K562 (cell line): ENCODE results near the gene FAM187B. TPM values are rescaled to one million over a fixed set of nuclear protein-coding genes. Genes with fewer than 3 reads are reported as not detected.
A peak's percentile ranks its signal among the peaks of the same experiment; 100 is the strongest.

Experiments
- ADNP ChIP-seq: fragments of 200-800 bp; sonication (Bioruptor generic); IDR thresholded peaks from 2 replicates; pipeline ENCODE4 v1.6.1; 2016; ENCODE audit warnings: missing genetic modification characterization, missing compliant biosample characterization
- CBFA2T2 ChIP-seq: fragments of 450-650 bp; conservative IDR thresholded peaks from 2 replicates; pipeline ENCODE4 v1.6.1; 2017; ENCODE audit warnings: mild to moderate bottlenecking
- CXXC5 ChIP-seq: fragments of 250-450 bp; sonication (Bioruptor Pico); IDR thresholded peaks from 2 replicates; pipeline ENCODE4 v1.8.0; 2022; ENCODE audit warnings: inconsistent platforms, mild to moderate bottlenecking, moderate library complexity
- DACH1 ChIP-seq: fragments of 450-650 bp; IDR thresholded peaks from 2 replicates; pipeline ENCODE4 v1.6.1; 2018; ENCODE audit not compliant: partially characterized antibody
- FIP1L1 ChIP-seq: fragments of 200-400 bp; formaldehyde crosslinking; IDR thresholded peaks from 2 replicates; pipeline ENCODE4 v1.6.1; 2018; ENCODE audit warnings: mild to moderate bottlenecking, low read depth, low read length; ENCODE audit not compliant: poor library complexity, severe bottlenecking
- FOXK1 ChIP-seq: sonication (generic); formaldehyde crosslinking; IDR thresholded peaks from 2 replicates; pipeline ENCODE4 v1.8.0; 2022; ENCODE audit warnings: missing genetic modification reagents, mild to moderate bottlenecking, borderline replicate concordance
- HMG20B ChIP-seq: fragments of 250-450 bp; sonication (Bioruptor Pico); IDR thresholded peaks from 2 replicates; pipeline ENCODE4 v1.5.0; 2021; ENCODE audit warnings: mild to moderate bottlenecking
- ILF3 ChIP-seq: fragments of 450-650 bp; IDR thresholded peaks from 2 replicates; pipeline ENCODE4 v1.6.1; 2018; ENCODE audit warnings: antibody characterized with exemption, mild to moderate bottlenecking, moderate library complexity, borderline replicate concordance
- KLF10 ChIP-seq: fragments of 250-450 bp; sonication (Bioruptor Pico); IDR thresholded peaks from 2 replicates; pipeline ENCODE4 v1.6.1; 2021; ENCODE audit warnings: matching md5 sums
- NFIC ChIP-seq: fragments of 450-650 bp; IDR thresholded peaks from 2 replicates; pipeline ENCODE4 v1.6.1; 2017; ENCODE audit warnings: mild to moderate bottlenecking, inconsistent platforms
- POLR3G ChIP-seq: IDR thresholded peaks from 2 replicates; pipeline ENCODE4 v1.6.1; 2011; ENCODE audit not compliant: insufficient read length, insufficient replicate concordance; ENCODE audit errors: extremely low read depth
- PRMT5 ChIP-seq: sonication (generic); formaldehyde crosslinking; IDR thresholded peaks from 2 replicates; pipeline ENCODE4 v1.5.0; 2020; ENCODE audit warnings: missing genetic modification reagents
- PTTG1 ChIP-seq: fragments of 450-650 bp; IDR thresholded peaks from 2 replicates; pipeline ENCODE4 v1.6.1; 2016; ENCODE audit warnings: low read depth, mild to moderate bottlenecking, missing genetic modification characterization, missing compliant biosample characterization
- SIN3B ChIP-seq: fragments of 450-650 bp; IDR thresholded peaks from 2 replicates; pipeline ENCODE4 v1.6.1; 2017; ENCODE audit warnings: low read depth, mild to moderate bottlenecking, moderate library complexity
- SMARCA5 ChIP-seq: fragments of 450-650 bp; IDR thresholded peaks from 2 replicates; pipeline ENCODE4 v1.6.1; 2016
- SP1 ChIP-seq: sonication (generic); formaldehyde crosslinking; IDR thresholded peaks from 2 replicates; pipeline ENCODE4 v1.8.1; 2022; ENCODE audit warnings: mild to moderate bottlenecking, missing genetic modification reagents
- SREBF1 ChIP-seq: fragments of 150-350 bp; IDR thresholded peaks from 2 replicates; pipeline ENCODE4 v1.6.1; 2014; ENCODE audit warnings: antibody characterized with exemption, low read depth, low read length, borderline replicate concordance
- STAT5A ChIP-seq: IDR thresholded peaks from 2 replicates; pipeline ENCODE4 v1.6.1; 2012; ENCODE audit warnings: low read length, inconsistent platforms, borderline replicate concordance
- ZNF175 ChIP-seq: fragments of 200-800 bp; sonication (Bioruptor generic); IDR thresholded peaks from 2 replicates; pipeline ENCODE4 v1.6.1; 2016; ENCODE audit warnings: low read depth, mild to moderate bottlenecking, missing genetic modification characterization, missing compliant biosample characterization
- ZNF239 ChIP-seq: fragments of 250-450 bp; sonication (Bioruptor Pico); IDR thresholded peaks from 2 replicates; pipeline ENCODE4 v1.4.0; 2020; ENCODE audit warnings: mild to moderate bottlenecking
- ZNF347 ChIP-seq: fragments of 450-650 bp; formaldehyde crosslinking; IDR thresholded peaks from 2 replicates; pipeline ENCODE4 v1.4.0; 2020; ENCODE audit warnings: low read depth, mild to moderate bottlenecking, moderate library complexity
- ZNF431 ChIP-seq: sonication (generic); formaldehyde crosslinking; IDR thresholded peaks from 2 replicates; pipeline ENCODE4 v1.8.0; 2022; ENCODE audit warnings: mild to moderate bottlenecking, missing genetic modification reagents
- polyA plus RNA-seq, 8 experiments: library from polyadenylated mRNA; depleted of rRNA in 4 of 8; stranded (reverse) in 5 of 8; unstranded in 3 of 8; fragments of >200 nt; fragmentation: Nextera tagmentation in 2 of 8; fragmentation: Illumina TruSeq in 1 of 8; extraction: Ambion mirVana in 2 of 8; extraction: Trizol in 1 of 8; gene quantifications; 2 replicates each; pipeline versions ENCODE4 v1.2.1 to v1.2.3, GENCODE V29; 2011 to 2014; ENCODE audit warnings: inconsistent platforms in 1 of 8, missing spikeins in 1 of 8
- total RNA-seq, 7 experiments: library from RNA; depleted of rRNA in 6 of 7; stranded (reverse); fragments of >200 nt in 6 of 7; fragmentation: Illumina TruSeq in 2 of 7; extraction: Trizol in 2 of 7; gene quantifications; 2 replicates each; pipeline versions ENCODE4 v1.2.1 to v1.2.3, GENCODE V29; 2011 to 2021; ENCODE audit warnings: low replicate concordance in 1 of 7
- TF ChIP-seq, protein P1 (sequence below): conservative IDR thresholded peaks from 2 replicates; pipeline ENCODE4 v1.6.1; 2011; ENCODE audit warnings: low read depth, mild to moderate bottlenecking, low read length; ENCODE audit not compliant: control insufficient read depth
- TF ChIP-seq, protein P2 (sequence below): fragments of 450-650 bp; IDR thresholded peaks from one replicate; pipeline ENCODE4 v1.6.1; 2018; ENCODE audit warnings: mild to moderate bottlenecking, moderate library complexity; ENCODE audit not compliant: partially characterized antibody
- TF ChIP-seq, protein P3 (sequence below): sonication (generic); formaldehyde crosslinking; IDR thresholded peaks from 2 replicates; pipeline ENCODE4 v1.9.0; 2022; ENCODE audit warnings: mild to moderate bottlenecking, missing genetic modification reagents
- TF ChIP-seq, protein P4 (sequence below): fragments of 450-650 bp; conservative IDR thresholded peaks from 2 replicates; pipeline ENCODE4 v1.6.1; 2016; ENCODE audit warnings: missing genetic modification characterization, low read depth, mild to moderate bottlenecking, missing compliant biosample characterization, moderate library complexity

Gene FAM187B
- total and polyA plus RNA-seq, 9 of the 15 experiments (the other 6 are each of a cell fraction or from before 2014, with no cell fraction given) = 0.04 to 0.09 TPM; not detected in 7

DNA sequence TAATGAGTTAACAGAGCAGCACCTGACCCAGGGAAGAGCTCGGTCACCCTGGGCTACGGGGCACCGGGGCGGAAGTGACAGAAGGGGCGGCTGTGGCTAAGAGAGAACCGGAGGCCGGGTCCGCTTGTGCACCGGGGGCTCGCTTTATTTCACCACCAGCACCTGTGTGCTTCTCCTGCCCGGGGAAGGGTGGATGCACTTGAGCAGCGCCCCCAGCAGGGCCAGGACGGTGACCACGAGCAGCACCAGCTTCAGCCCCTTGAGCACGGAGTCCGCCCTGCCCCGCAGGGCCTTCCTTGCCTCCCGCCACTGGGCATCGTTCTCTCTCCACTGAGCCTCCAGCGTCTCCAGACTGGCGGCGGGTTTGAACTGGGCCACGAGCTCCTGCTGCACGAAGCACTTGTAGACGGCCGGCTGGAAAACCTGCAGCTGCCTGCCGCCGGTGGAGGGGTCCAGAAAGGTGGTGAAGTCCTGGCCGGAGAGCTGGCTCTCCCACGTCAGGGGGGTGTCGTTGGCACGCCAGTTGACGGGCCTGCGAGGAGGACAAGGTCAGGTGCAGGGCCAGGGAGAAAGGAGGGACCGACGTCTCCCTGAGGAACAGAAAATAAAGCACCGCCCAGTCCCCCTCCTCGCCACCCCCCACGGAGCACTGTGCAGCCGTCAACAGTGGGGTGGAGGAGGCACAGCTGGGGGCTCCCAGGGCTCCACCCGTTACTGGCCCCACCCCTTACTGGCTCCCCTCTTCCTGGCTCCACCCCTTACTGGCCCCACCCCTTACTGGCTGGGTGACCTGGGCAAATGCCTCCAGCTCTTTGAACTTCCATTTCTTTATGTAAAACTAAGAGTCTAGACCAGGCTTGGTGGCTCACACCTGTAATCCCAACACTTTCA, 3.6 kb downstream of the FAM187B start (continued):
- TF ChIP-seq ILF3 (no peak), SP1 (CRISPR knock-in tag) (0 out of 2 replicates have a peak, but pooled peaks have one; percentile 48), FOXK1 (CRISPR knock-in tag) (no peak), ZNF175 (CRISPR knock-in tag) (no peak), STAT5A (no peak), PRMT5 (no peak), HMG20B (CRISPR knock-in tag) (no peak), PTTG1 (tag) (no peak), KLF10 (CRISPR knock-in tag) (no peak), FIP1L1 (peak; percentile 41), ZNF347 (CRISPR knock-in tag) (no peak), SREBF1 (no peak), ZNF431 (CRISPR knock-in tag) (no peak), SMARCA5 (no peak), ADNP (no peak), NFIC (no peak), CBFA2T2 (no peak), CXXC5 (CRISPR knock-in tag) (peak; percentile 37), SIN3B (no peak), ZNF239 (CRISPR knock-in tag) (no peak), POLR3G (no peak), DACH1 (peak; percentile 44)
- TF ChIP-seq, protein P1, sequence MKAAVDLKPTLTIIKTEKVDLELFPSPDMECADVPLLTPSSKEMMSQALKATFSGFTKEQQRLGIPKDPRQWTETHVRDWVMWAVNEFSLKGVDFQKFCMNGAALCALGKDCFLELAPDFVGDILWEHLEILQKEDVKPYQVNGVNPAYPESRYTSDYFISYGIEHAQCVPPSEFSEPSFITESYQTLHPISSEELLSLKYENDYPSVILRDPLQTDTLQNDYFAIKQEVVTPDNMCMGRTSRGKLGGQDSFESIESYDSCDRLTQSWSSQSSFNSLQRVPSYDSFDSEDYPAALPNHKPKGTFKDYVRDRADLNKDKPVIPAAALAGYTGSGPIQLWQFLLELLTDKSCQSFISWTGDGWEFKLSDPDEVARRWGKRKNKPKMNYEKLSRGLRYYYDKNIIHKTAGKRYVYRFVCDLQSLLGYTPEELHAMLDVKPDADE = no peak
- TF ChIP-seq, protein P2, sequence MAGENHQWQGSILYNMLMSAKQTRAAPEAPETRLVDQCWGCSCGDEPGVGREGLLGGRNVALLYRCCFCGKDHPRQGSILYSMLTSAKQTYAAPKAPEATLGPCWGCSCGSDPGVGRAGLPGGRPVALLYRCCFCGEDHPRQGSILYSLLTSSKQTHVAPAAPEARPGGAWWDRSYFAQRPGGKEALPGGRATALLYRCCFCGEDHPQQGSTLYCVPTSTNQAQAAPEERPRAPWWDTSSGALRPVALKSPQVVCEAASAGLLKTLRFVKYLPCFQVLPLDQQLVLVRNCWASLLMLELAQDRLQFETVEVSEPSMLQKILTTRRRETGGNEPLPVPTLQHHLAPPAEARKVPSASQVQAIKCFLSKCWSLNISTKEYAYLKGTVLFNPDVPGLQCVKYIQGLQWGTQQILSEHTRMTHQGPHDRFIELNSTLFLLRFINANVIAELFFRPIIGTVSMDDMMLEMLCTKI = no peak
- TF ChIP-seq, protein P3, sequence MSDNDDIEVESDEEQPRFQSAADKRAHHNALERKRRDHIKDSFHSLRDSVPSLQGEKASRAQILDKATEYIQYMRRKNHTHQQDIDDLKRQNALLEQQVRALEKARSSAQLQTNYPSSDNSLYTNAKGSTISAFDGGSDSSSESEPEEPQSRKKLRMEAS (CRISPR knock-in tag) = peak; percentile 24; the same call in 1 of the 2 replicates
- TF ChIP-seq, protein P4, sequence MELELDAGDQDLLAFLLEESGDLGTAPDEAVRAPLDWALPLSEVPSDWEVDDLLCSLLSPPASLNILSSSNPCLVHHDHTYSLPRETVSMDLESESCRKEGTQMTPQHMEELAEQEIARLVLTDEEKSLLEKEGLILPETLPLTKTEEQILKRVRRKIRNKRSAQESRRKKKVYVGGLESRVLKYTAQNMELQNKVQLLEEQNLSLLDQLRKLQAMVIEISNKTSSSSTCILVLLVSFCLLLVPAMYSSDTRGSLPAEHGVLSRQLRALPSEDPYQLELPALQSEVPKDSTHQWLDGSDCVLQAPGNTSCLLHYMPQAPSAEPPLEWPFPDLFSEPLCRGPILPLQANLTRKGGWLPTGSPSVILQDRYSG (tag) = no peak
